Measurements from ENCODE around the gene FBXO42. TPM values are rescaled to one million over a fixed set of nuclear protein-coding genes. Genes with fewer than 3 reads are reported as not detected.
A peak's percentile ranks its signal among the peaks of the same experiment; 100 is the strongest.

The FBXO42 gene
- total and polyA plus RNA-seq, 2 of the 4 experiments (the other 2 are of a cell fraction): 12.0 to 18.8 TPM

GRCh38 chr1:16245476-16246196 is 106.6 kb downstream of the FBXO42 start (continued):
- no peak for TF ChIP-seq RCOR1 (IDR thresholded peaks at IDR 0.05; ENCODE audit: insufficient replicate concordance, low read length)

GRCh38 chr1:16244650-16245285 is 107.5 kb downstream of the FBXO42 start:
- H3K14ac ChIP-seq (replicated peaks; ENCODE audit: low read depth, low read length): no peak overlapping the region
- no peak overlapping the region for H3K4me3 ChIP-seq (ENCODE audit: insufficient read depth, low read depth, low read length)
- H3K27ac ChIP-seq (ENCODE audit: insufficient read depth, low read length): no peak overlapping the region
- ChIA-PET CTCF (interaction anchor here (0.6 to 1.4 kb wide), 4 partner anchors 40 to 122 kb away, joined by 3 to 5 read pairs (median 4); no protein-coding TSS in a partner anchor), POLR2A (ENCODE audit: unreplicated experiment) (interaction anchor here (0.6 kb wide), 1 partner anchor 108 kb away, joined by 7 read pairs; no protein-coding TSS in a partner anchor)
- H4K5ac ChIP-seq (ENCODE audit: low read depth, low read length): no peak overlapping the region
- H4K8ac ChIP-seq (ENCODE audit: low read depth in 2 of 2, low read length in 2 of 2): peak overlapping the region in 1 of 2 experiments; percentile 48; a peak in 1 of 4 replicates
- peaks cover 8% of the 10 kb centered on the region for H3K36me3 ChIP-seq (ENCODE audit: control insufficient read depth, insufficient read depth, low read length)
- TF ChIP-seq MXI1 (IDR thresholded peaks at IDR 0.05; ENCODE audit: borderline replicate concordance, low read depth, low read length) (no peak), POLR2A (IDR thresholded peaks at IDR 0.05; ENCODE audit: low read depth, low read length) (0 out of 2 replicates have a peak, but pooled peaks have one; percentile 1)
- no peaks in the 10 kb centered on the region for H3K27me3 ChIP-seq (ENCODE audit: control insufficient read depth, insufficient read depth, low read length)
- no peak overlapping the region for H3K4ac ChIP-seq (ENCODE audit: low read depth, low read length)
- no peak overlapping the region for H3K18ac ChIP-seq (ENCODE audit: low read depth, low read length)
- no peak overlapping the region for H3K9ac ChIP-seq (ENCODE audit: low read depth, low read length)
- no TSS peak for BruUV-seq (replicated peaks)
- dilution Hi-C loops (cut with HindIII; ENCODE audit: low sequenced_read_pairs, unreplicated experiment) (no loop called here), intact Hi-C loops (cut with micrococcal nuclease) (loop anchor here (1.0 to 5.0 kb wide), 5 partner anchors 37 to 165 kb away; no protein-coding TSS in a partner anchor), in situ Hi-C loops (cut with MboI; ENCODE audit: low sequenced_read_pairs) (loop anchor here (5.0 kb wide), 1 partner anchor 167 kb away; no protein-coding TSS in a partner anchor)
- DNase-seq (no peak), ATAC-seq (ENCODE audit: low read depth) (no peak)
- peaks cover 14% of the 10 kb centered on the region for H3K9me1 ChIP-seq (ENCODE audit: insufficient read depth, low read length)
- H2AK9ac ChIP-seq (replicated peaks; ENCODE audit: low read depth, low read length, poor library complexity): no peak overlapping the region
- no peak overlapping the region for H2BK20ac ChIP-seq (ENCODE audit: low read depth, low read length)
- H2BK5ac ChIP-seq (ENCODE audit: low read depth, low read length, poor library complexity, severe bottlenecking): no peak overlapping the region
- H2AFZ ChIP-seq (replicated peaks; ENCODE audit: low read length, poor library complexity): peak overlapping the region; percentile 29
- no peak overlapping the region for H3K23ac ChIP-seq (ENCODE audit: low read depth, low read length)
- no peaks in the 10 kb centered on the region for H3K9me3 ChIP-seq (ENCODE audit: control insufficient read depth, insufficient read depth, low read length)
- 60% methylated on average over 1 of the region's 8 CpGs; no CpG with 5 or more reads in 1 of the 2 experiments for WGBS, 2 experiments (ENCODE audit: extremely low coverage in 2 of 2, insufficient read length in 1 of 2)
- no peak overlapping the region for H2BK15ac ChIP-seq (ENCODE audit: low read depth, low read length)
- H3K79me1 ChIP-seq (ENCODE audit: low read depth in 1 of 2, low read length in 2 of 2): peaks cover 13 to 25% of the 10 kb centered on the region in 2 experiments
- H3K4me2 ChIP-seq (ENCODE audit: low read depth, low read length): no peak overlapping the region
- no peak overlapping the region for H4K91ac ChIP-seq (ENCODE audit: insufficient read depth, low read depth, low read length)
- H2AK5ac ChIP-seq (ENCODE audit: low read depth, low read length): no peak overlapping the region
- 0 out of 2 replicates have a peak overlapping the region, but pooled peaks have one; percentile 13 for H2BK120ac ChIP-seq (ENCODE audit: low read depth, low read length)
- H3K56ac ChIP-seq (ENCODE audit: extremely low read depth, insufficient read depth, low read length): no peak overlapping the region
- H4K20me1 ChIP-seq (ENCODE audit: insufficient read depth, low read length): peaks cover 8% of the 10 kb centered on the region; the same call in 1 of the 2 replicates
- peaks cover 14% of the 10 kb centered on the region for H3K4me1 ChIP-seq (ENCODE audit: control insufficient read depth, insufficient read depth, low read length)

Data from IMR-90 (cell line).